Erythroblast (primary cell): ENCODE results near the gene ADRB2.

Experiments used
- GATA1 ChIP-seq: IDR thresholded peaks from 2 replicates; pipeline ENCODE4 v1.6.1; 2011; ENCODE audit warnings: low read depth, mild to moderate bottlenecking, control low read depth, low read length, moderate library complexity
- POLR2A ChIP-seq: IDR thresholded peaks from 2 replicates; pipeline ENCODE4 v1.6.1; 2011; ENCODE audit warnings: mild to moderate bottlenecking, low read length

- TF ChIP-seq POLR2A (no peak), GATA1 (no peak)
Observed at GRCh38 chr5:148791696-148792095, 34.7 kb upstream of the ADRB2 start.
